ENCODE results near the gene EHBP1L1. TPM values are rescaled to one million over a fixed set of nuclear protein-coding genes. Genes with fewer than 3 reads are reported as not detected.

The EHBP1L1 gene
- total RNA-seq, 2 experiments from 2014 or later: 118 to 120 TPM

DNA sequence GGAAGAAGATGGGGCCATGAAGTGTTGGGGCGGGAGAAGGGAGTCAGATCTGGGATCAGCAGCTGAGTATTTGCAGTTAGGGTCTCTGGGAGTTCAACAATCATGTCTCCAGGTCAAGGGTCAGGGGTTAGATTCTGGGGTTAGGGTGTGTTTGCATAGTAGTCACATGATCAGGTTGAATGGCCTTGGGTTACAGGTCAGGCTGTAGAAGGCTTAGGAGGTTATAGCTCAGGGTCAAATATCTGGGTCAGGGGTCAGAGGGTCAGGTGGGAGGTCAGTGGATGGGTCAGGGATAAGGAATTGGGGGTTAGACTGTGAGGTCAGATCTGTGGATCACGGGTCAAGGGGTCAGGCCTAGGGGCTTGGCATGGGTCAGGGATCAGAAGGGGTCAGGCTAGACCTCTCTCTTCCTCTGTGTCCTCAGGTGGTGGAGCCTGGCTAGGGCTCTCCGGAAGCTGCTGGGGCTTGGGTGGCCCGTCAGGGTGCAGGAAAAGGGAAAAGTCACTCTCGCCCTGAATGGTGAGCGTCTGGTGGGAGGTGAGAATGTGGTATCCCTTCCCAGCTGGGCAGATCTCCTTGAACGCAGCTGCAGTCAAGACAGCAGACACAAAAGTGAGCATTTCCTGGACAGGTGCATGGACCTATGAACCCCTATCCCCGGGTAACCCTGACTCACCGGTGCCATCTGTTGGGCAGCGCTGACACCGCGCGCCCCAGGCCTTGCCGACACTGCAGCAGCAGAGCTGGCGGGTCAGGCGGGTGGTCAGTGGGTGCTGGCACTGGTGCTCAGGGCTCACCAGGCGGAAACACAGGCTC is 24.1 kb upstream of the EHBP1L1 start:
- no peaks in the 10 kb centered on the region for H3K9me3 Mint-ChIP-seq
- DNase-seq: peak; percentile 74
- POLR2A ChIA-PET: interaction anchor here (1.0 to 3.7 kb wide), 9 partner anchors 10 to 130 kb away, joined by 3 to 34 read pairs (median 6); partner anchors contain the start of genes FAM89B, SCYL1 and ZNRD2
- H3K4me1 Mint-ChIP-seq: peaks cover 57% of the 10 kb centered on the region
- peak overlapping the region; percentile 30 for H3K27ac Mint-ChIP-seq
- H3K27me3 Mint-ChIP-seq: no peaks in the 10 kb centered on the region
- H3K4me3 Mint-ChIP-seq: no peak overlapping the region
- peaks cover 29% of the 10 kb centered on the region for H3K36me3 Mint-ChIP-seq
- peak; percentile 29 for ATAC-seq (ENCODE audit: low read depth)

DNA sequence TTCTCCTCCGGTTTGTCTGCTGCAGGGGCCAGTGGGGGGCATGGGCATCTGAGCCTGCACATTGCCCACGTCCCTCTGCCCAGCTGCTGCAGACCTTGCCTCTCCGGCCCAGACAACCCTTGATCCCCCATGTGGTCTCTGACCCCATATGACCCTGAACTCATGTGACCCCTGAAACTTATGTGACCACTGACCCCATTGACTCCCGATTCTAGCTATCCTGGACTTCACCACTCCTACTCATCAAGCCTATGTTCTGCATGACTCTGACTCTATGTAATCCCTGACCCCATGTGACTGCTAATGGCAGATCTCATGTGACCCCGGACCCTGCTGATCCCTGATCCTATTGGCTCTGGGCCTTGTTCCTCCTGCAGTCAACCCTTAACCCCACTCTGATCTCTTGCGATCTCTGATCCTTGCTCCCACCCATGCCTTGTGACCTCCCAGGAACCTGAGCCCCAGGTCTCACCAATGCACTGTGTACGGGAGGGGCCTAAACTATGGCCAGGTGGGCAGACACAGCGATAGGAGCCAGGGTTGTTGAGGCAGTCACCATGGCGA is 23.4 kb upstream of the EHBP1L1 start:
- POLR2A ChIA-PET: interaction anchor here (0.9 to 3.7 kb wide), 12 partner anchors 10 to 131 kb away, joined by 3 to 34 read pairs (median 6); partner anchors contain the start of genes EHBP1L1, FAM89B, PCNX3 and SCYL1

DNA sequence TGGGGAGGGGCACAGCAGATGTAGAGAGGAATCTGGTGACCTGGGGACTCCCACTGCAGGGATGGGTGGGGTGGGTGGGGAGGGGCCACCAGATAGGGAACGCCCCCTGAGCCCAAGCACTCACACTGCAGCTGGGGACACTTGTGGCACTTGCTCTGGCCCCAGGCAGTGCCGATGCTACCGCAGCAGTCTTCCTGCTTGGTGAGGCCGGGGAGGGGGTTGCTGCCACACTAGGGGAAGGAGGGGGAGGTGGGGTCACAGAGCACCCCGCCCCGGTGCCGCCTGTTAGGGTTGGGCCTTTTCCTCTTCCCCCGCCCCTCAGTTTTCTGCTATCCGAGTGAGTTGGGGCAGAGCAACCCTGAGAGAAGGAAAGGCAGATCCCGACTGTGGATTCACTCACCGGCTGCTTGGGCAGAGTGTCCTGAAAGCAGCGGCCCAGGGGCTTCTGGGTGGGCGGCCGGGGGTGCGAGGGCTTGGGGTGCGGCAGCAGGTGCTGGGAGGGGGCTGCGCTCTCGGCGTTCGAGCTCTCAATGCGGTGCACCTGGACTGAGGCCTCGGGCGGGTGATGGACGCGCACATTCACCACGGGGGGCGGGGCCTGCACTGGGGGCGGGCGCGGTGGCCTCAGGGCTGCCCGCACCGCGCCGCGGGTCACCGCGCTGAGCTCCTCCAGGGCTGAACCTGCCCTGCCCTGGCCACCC is 22.4 kb upstream of the EHBP1L1 start:
- ATAC-seq (ENCODE audit: low read depth) (peak; percentile 77), DNase-seq (peak; percentile 84)
- no peaks in the 10 kb centered on the region for H3K27me3 Mint-ChIP-seq
- peak overlapping the region; percentile 56 for H3K4me3 Mint-ChIP-seq
- H3K27ac Mint-ChIP-seq: peak overlapping the region; percentile 74
- POLR2A ChIA-PET: interaction anchor here (0.9 to 3.7 kb wide), 9 partner anchors 9 to 62 kb away, joined by 3 to 34 read pairs (median 7); partner anchors contain the start of genes EHBP1L1, FAM89B, PCNX3 and SCYL1
- peaks cover 51% of the 10 kb centered on the region for H3K4me1 Mint-ChIP-seq
- peaks cover 23% of the 10 kb centered on the region for H3K36me3 Mint-ChIP-seq
- H3K9me3 Mint-ChIP-seq: no peaks in the 10 kb centered on the region

More for the DNA sequence above, 23.4 kb upstream of the EHBP1L1 start:
- no peak for DNase-seq
- Mint-ChIP-seq H3K9me3 (no peaks in the 10 kb centered on the region), H3K4me1 (peaks cover 59% of the 10 kb centered on the region), H3K27ac (peak overlapping the region; percentile 30), H3K4me3 (peak overlapping the region; percentile 1), H3K36me3 (peaks cover 29% of the 10 kb centered on the region), H3K27me3 (no peaks in the 10 kb centered on the region)
- ATAC-seq (ENCODE audit: low read depth): no peak

DNA sequence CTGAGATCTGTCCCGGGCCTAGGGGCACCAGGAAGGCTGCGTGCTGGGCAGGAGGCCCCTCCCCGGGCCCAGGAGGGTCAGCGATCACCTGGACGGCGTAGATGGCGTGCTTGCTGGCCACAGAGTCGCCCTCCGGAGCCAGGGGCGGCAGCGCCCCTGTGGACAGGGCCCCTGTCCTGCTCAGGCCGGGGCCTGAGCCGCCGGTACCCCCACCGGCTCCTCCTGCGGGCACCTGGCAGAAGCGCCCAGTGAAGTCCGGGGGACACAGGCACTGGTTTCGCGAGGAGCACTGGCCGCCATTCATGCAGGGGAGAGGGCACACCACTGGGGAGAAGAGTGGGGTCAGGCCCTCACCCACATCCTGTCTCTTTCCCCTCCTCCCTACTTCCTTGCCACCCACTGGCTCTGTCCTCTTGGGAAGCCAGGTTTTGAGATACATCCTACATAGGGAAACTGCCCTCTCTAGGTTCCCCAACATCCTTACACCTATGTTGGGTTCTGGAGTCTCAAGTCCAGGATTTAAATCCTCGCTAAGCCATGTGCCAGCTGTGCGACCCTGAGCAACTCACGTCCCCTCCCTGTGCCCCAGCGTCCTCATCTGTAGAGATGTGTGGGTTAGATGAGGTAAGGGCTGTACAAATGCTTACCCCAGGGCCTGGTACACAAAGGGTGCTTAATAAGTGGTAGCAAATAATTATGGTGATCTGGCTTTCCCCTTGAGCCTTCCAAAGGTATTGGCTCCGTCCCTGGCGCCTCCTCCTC is 21.6 kb upstream of the EHBP1L1 start:
- H3K4me3 Mint-ChIP-seq: peak overlapping the region; percentile 61
- POLR2A ChIA-PET: interaction anchor here (0.8 to 3.7 kb wide), 8 partner anchors 9 to 29 kb away, joined by 4 to 38 read pairs (median 14); partner anchors contain the start of genes EHBP1L1, FAM89B, SCYL1 and ZNRD2
- H3K27ac Mint-ChIP-seq: peak overlapping the region; percentile 85
- H3K27me3 Mint-ChIP-seq: no peaks in the 10 kb centered on the region
- H3K9me3 Mint-ChIP-seq: no peaks in the 10 kb centered on the region
- ATAC-seq (ENCODE audit: low read depth): no peak
- DNase-seq: peak; percentile 36
- H3K4me1 Mint-ChIP-seq: peaks cover 46% of the 10 kb centered on the region
- H3K36me3 Mint-ChIP-seq: peaks cover 19% of the 10 kb centered on the region

DNA sequence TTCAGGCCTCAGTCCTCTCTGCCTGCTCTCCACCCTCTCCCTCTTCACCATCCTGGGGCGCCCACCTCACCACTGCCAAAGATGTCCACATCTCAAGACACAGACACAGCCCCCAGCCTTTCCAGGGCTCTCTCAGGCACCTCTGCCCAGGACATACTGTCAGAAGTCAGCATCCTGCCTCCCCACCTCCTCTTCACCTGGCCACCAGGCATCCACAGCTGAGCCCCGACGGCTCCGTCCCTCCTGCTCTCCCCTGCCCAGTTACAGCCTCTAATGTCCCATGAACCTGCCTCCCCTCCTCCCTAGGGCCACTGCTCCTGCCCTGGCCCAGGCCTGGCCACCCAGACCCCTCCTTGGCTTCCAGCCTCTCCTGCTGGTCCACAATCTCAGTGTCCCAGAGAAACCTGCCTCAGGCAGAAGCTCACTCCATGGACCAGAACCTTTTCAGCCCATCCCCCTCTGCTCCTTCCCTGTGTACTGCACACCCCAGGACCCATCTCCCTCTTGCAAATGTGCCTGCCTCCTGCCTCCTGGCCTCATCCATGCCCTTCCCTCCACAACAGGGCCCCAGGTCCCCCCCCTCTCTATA is 20.9 kb upstream of the EHBP1L1 start:
- DNase-seq: peak; percentile 45
- POLR2A ChIA-PET: interaction anchor here (0.6 to 3.5 kb wide), 5 partner anchors 9 to 519 kb away, joined by 4 to 38 read pairs (median 4); partner anchors contain the start of genes FAM89B and ZNRD2
- Mint-ChIP-seq H3K4me3 (peak overlapping the region; percentile 61), H3K27me3 (no peaks in the 10 kb centered on the region), H3K27ac (peak overlapping the region; percentile 85), H3K9me3 (no peaks in the 10 kb centered on the region), H3K36me3 (peaks cover 15% of the 10 kb centered on the region), H3K4me1 (peaks cover 48% of the 10 kb centered on the region)
- ATAC-seq (ENCODE audit: low read depth): no peak

DNA sequence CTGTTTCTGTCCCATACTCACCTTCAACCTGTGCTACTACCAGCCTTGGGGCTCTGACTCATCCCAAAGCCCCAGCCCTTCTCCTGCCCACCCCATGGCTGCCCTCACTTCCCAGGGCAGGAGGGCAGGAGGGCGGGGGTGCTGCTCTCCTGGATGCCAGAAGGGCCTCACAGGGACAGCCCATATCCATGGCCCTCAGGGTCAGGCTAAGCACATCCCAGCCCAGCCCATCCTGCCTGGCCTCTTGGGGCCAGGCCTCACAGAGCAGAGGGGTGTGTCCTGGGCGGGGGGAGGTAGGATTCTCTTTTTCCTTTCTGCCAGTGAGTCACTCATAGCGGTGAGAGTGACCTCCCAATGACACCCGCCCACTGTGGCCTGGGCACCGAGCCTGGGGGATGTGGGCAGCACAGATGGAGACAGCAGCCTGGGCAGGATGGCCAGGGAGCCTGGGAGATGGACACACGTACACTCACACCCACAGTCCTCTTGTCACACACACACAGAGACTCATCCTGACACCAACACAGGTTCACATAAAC is 20.1 kb upstream of the EHBP1L1 start:
- peak overlapping the region; percentile 87 for H3K27ac Mint-ChIP-seq
- H3K36me3 Mint-ChIP-seq: peaks cover 12% of the 10 kb centered on the region
- POLR2A ChIA-PET: interaction anchor here (1.0 to 3.5 kb wide), 3 partner anchors 10 to 16 kb away, joined by 4 to 38 read pairs (median 20); partner anchors contain the start of genes FAM89B and ZNRD2
- no peaks in the 10 kb centered on the region for H3K27me3 Mint-ChIP-seq
- H3K4me1 Mint-ChIP-seq: peaks cover 56% of the 10 kb centered on the region
- no peaks in the 10 kb centered on the region for H3K9me3 Mint-ChIP-seq
- peak; percentile 39 for DNase-seq
- peak overlapping the region; percentile 86 for H3K4me3 Mint-ChIP-seq
- no peak for ATAC-seq (ENCODE audit: low read depth)

DNA sequence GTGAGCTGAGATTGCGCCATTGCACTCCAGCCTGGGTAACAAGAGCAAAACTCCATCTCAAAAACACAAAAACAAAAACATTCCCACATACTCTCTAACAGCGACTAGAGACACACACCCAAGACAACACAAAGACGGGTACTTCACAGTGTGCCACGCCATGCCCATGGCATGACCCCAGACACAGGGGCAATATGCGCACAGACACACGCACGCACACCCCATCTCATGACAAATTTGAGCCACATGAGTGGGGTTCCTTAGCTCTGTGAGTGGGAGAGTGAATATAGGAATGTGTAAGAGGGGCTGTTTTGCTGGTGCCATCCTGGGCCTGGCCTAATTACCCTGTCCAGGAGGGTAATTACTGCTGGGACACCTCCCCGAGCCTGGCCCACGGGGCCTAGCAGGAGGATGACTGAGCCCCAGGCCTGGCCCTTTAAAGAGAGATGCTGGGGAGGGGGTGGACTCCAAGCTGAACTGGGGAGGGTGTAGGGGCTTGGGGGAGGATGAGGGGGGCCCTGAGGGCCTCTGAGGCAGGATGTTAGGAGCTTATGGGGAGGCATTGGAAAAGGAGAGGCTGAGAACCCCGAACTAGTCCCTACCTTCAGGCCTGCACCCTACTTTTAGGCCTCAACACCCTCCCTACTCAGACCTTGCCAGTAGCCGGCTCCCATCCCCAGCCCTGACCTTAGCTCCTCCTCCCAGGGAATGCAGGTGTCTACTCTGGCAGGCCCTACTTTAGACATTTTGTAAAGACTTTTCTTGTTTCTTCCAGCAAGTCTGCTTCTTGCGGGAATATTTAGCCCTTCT is 19.2 kb upstream of the EHBP1L1 start:
- Mint-ChIP-seq H3K36me3 (peaks cover 3% of the 10 kb centered on the region), H3K9me3 (no peaks in the 10 kb centered on the region)

DNA sequence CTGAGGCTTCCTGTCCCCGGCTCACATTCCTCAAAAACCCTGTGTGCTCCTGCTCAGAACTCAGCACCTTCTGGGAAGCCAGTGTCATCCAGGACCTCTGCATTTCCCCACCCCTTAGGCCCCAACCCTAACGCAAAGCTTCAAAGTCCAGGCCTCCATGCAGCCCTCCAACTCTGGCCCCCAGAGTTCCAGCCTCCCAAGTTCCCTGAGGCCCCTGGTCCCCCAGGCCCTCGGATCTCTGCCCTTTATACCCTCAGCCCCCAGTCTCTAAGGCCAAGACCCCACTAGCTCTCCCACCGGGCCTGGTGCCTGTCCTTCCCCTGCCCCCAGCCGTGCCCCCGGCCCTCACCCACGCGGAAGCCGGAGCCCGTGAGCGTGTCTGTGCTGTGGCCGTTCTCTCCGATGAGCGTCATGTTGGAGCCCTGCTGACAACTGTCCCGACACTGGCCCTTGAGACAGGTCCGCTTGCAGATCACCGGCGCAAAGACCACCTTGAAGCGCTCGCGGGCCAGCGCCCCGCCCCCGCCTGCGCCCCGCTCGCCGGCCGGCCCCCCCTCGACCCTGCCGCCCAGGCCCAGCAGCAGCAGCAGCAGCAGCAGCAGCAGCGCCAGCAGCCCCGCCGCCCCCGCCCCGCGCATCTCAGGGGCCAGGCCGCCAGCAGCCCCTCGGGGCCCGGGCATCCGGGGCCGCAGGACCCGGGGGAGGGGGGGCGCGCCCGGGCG is 18.4 kb upstream of the EHBP1L1 start:
- POLR2A ChIA-PET: interaction anchor here (0.8 to 3.5 kb wide), 7 partner anchors 8 to 81 kb away, joined by 3 to 38 read pairs (median 3); partner anchors contain the start of genes FAM89B, SIPA1 and ZNRD2
- H3K4me3 Mint-ChIP-seq: peak overlapping the region; percentile 86

More for the DNA sequence above, 19.2 kb upstream of the EHBP1L1 start:
- POLR2A ChIA-PET: interaction anchor here (0.6 to 3.5 kb wide), 9 partner anchors 9 to 104 kb away, joined by 3 to 38 read pairs (median 3); partner anchors contain the start of genes FAM89B, PCNX3, SIPA1 and ZNRD2
- no peak for ATAC-seq (ENCODE audit: low read depth)
- peak; percentile 37 for DNase-seq
- Mint-ChIP-seq H3K4me3 (peak overlapping the region; percentile 86), H3K27me3 (no peaks in the 10 kb centered on the region), H3K27ac (peak overlapping the region; percentile 87), H3K4me1 (peaks cover 51% of the 10 kb centered on the region)

DNA sequence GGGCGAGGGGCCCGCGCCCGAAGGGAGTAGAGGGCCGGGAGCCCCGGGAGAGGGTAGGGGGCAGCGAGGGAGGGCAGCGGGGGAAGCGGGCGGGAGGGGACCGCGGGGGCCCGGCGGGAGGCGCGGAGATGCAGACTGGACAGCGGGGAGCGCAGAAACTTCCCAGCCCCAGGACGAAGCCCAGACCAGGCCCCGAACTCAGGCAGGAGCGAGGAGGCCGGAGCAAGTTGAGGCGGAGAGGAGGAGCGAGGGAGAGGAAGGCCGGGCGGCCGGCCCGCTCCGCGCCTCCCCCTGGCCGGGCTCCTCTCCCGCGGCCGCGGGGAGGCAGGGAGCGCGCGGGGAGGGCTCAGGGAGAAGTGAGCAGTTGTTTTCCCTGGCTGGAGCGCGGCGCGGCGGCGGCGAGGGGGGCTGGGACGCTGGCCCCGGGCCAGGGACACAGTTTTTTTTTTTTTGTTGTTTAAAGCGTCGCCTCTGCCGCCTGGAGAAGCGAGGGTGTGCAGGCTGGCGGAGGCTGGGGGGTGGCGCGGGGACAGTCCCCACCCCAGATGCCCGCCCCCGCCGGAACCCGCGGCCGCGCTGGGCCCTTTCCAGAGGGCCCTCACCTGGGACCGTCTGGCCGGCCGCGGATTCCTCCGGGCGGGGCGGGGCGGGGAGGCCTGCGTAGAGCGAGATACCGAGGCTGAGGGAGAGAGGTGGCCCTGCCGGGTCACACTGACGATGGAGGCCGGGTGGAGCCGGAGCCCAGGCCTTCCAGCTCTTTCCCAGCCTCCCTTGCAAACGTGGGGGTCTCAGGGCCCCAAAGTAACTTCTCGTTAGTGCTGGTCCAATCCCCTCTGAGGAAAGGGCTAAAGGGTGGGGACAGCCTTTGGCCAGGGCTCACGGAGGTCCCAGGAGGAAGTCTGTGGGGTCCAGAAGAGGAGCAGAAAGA is 17.6 kb upstream of the EHBP1L1 start, which contains the start of gene LTBP3:
LTBP3 (minus strand) TSS at position 358 of the 928 bp plus-strand sequence. CDS start 400 bp downstream, outside the sequence.
- H3K4me3 Mint-ChIP-seq: peak within 1 kb of the TSS; percentile 86
- H3K36me3 Mint-ChIP-seq: no peaks in the 10 kb centered on the region
- DNase-seq: peak; percentile 61
- H3K4me1 Mint-ChIP-seq: peaks cover 38% of the 10 kb centered on the region
- peak within 1 kb of the TSS; percentile 87 for H3K27ac Mint-ChIP-seq
- peak; percentile 37 for ATAC-seq (ENCODE audit: low read depth)
- H3K9me3 Mint-ChIP-seq: no peaks in the 10 kb centered on the region
- no peaks in the 10 kb centered on the region for H3K27me3 Mint-ChIP-seq
- POLR2A ChIA-PET: interaction anchor here (0.6 to 3.5 kb wide), 6 partner anchors 9 to 61 kb away, joined by 3 to 20 read pairs (median 8); partner anchors contain the start of genes FAM89B and ZNRD2

More for the DNA sequence above, 18.4 kb upstream of the EHBP1L1 start:
- DNase-seq (peak; percentile 57), ATAC-seq (ENCODE audit: low read depth) (no peak)
- H3K27ac Mint-ChIP-seq: peak overlapping the region; percentile 87
- no peaks in the 10 kb centered on the region for H3K27me3 Mint-ChIP-seq
- no peaks in the 10 kb centered on the region for H3K9me3 Mint-ChIP-seq
- H3K4me1 Mint-ChIP-seq: peaks cover 43% of the 10 kb centered on the region
- no peaks in the 10 kb centered on the region for H3K36me3 Mint-ChIP-seq

Measured in activated naive CD8-positive, alpha-beta T cell treated with anti-CD3 and anti-CD28 coated beads, Interleukin-2, amount 10 ng/mL, durations not matched to agents 7 days and 5 days (primary cell).